H1 (cell line): Measurements from ENCODE around the gene HAVCR1. TPM values are rescaled to one million over a fixed set of nuclear protein-coding genes. Genes with fewer than 3 reads are reported as not detected.

Source experiments
- CTCF ChIA-PET: fragments of 300-600 bp; sonication (Branson Sonifier 250); formaldehyde crosslinking; loops from one replicate; lab custom pipeline; 2021; ENCODE audit not compliant: partially characterized antibody; lab: Charles Lee
- POLR2A ChIA-PET: fragments of 300-600 bp; sonication (Branson Sonifier 250); formaldehyde crosslinking; loops from one replicate; lab custom pipeline; 2021; ENCODE audit warnings: inconsistent platforms; ENCODE audit not compliant: partially characterized antibody; lab: Charles Lee
- DNase-seq, 2 experiments: peaks; one replicate each; pipeline versions ENCODE4 v3.0.0 to v3.0.0-alpha.2; 2010 to 2022; ENCODE audit warnings: low spot score in 2 of 2, low read depth in 1 of 2, mixed read lengths in 1 of 2
- FAIRE-seq: peaks from 2 replicates; lab custom pipeline; 2011; peaks lifted over from hg19 to GRCh38; lab: Jason Lieb, UNC
- H2AFZ ChIP-seq: 2 replicates; pipeline ENCODE4 v1.8.1; 2012; ENCODE audit warnings: low read length, inconsistent platforms
- H2AK5ac ChIP-seq: 2 replicates; pipeline ENCODE4 v1.6.1; 2013; ENCODE audit warnings: low read depth, low read length
- H2BK120ac ChIP-seq: replicated peaks from 2 replicates; pipeline ENCODE3; 2013; ENCODE audit warnings: low read depth, low read length, inconsistent platforms
- H2BK12ac ChIP-seq: 2 replicates; pipeline ENCODE4 v1.6.1; 2013; ENCODE audit warnings: low read depth, low read length
- H2BK15ac ChIP-seq: 2 replicates; pipeline ENCODE4 v1.6.1; 2013; ENCODE audit warnings: low read length
- H2BK20ac ChIP-seq: 2 replicates; pipeline ENCODE4 v1.6.1; 2013; ENCODE audit warnings: low read length
- H2BK5ac ChIP-seq: 2 replicates; pipeline ENCODE4 v1.6.1; 2013; ENCODE audit warnings: low read depth, low read length
- H3K14ac ChIP-seq: 2 replicates; pipeline ENCODE4 v1.6.1; 2013; ENCODE audit warnings: inconsistent platforms; ENCODE audit not compliant: insufficient read length
- H3K18ac ChIP-seq: 2 replicates; pipeline ENCODE4 v1.6.1; 2013; ENCODE audit warnings: low read length; ENCODE audit errors: extremely low read depth
- H3K23ac ChIP-seq: 2 replicates; pipeline ENCODE4 v1.6.1; 2013; ENCODE audit warnings: inconsistent platforms; ENCODE audit not compliant: insufficient read length
- H3K23me2 ChIP-seq: 2 replicates; pipeline ENCODE4 v1.6.1; 2013; ENCODE audit warnings: low read depth, low read length
- H3K27ac ChIP-seq: 2 replicates; pipeline ENCODE4 v1.6.1; 2011; ENCODE audit warnings: low read depth, low read length, inconsistent platforms
- H3K27me3 ChIP-seq, 4 experiments: replicated peaks in 1 of 4; 1 replicate in 1 of 4; 2 replicates in 3 of 4; pipeline versions ENCODE4 v1.6.1 to v1.8.1; 2011 to 2013; ENCODE audit warnings: low read length in 3 of 4, mild to moderate bottlenecking in 3 of 4, inconsistent platforms in 2 of 4, mixed read lengths in 2 of 4, moderate library complexity in 1 of 4; ENCODE audit not compliant: control insufficient read depth in 3 of 4, insufficient read depth in 3 of 4; ENCODE audit errors: extremely low read depth in 1 of 4
- H3K36me3 ChIP-seq, 4 experiments: 2 replicates each; pipeline versions ENCODE4 v1.6.1 to v1.8.1; 2011 to 2013; ENCODE audit warnings: mild to moderate bottlenecking in 4 of 4, low read length in 3 of 4, moderate library complexity in 2 of 4, control low read depth in 1 of 4, inconsistent platforms in 1 of 4; ENCODE audit not compliant: insufficient read depth in 4 of 4, control insufficient read depth in 2 of 4
- H3K4ac ChIP-seq: replicated peaks from 2 replicates; pipeline ENCODE3; 2013; ENCODE audit warnings: low read length, low read depth, mixed read lengths, inconsistent platforms; ENCODE audit not compliant: insufficient read length
- H3K4me1 ChIP-seq, 4 experiments: replicated peaks in 1 of 4; 1 replicate in 1 of 4; 2 replicates in 3 of 4; pipeline versions ENCODE4 v1.6.1 to v1.8.1; 2011 to 2013; ENCODE audit warnings: low read length in 3 of 4, inconsistent platforms in 2 of 4, mixed read lengths in 1 of 4; ENCODE audit not compliant: insufficient read depth in 4 of 4, control insufficient read depth in 3 of 4
- H3K4me2 ChIP-seq, 2 experiments: 2 replicates each; pipeline versions ENCODE4 v1.6.1 to v1.8.1; 2011 to 2013; ENCODE audit warnings: low read depth in 2 of 2, low read length in 2 of 2, control low read depth in 1 of 2, inconsistent platforms in 1 of 2, mild to moderate bottlenecking in 1 of 2; ENCODE audit not compliant: insufficient read depth in 1 of 2
- H3K4me3 ChIP-seq, 4 experiments: fragments of 200-600, 300-600 bp in 1 of 4; sonication (generic), shearing (Covaris generic), sonication (Bioruptor Twin) in 1 of 4; 2 replicates each; pipeline versions ENCODE4 v1.5.1 to v1.8.1; 2011 to 2016; ENCODE audit warnings: low read length in 4 of 4, low read depth in 3 of 4, control low read depth in 2 of 4, inconsistent platforms in 2 of 4, mild to moderate bottlenecking in 2 of 4, mixed read lengths in 1 of 4, moderate library complexity in 1 of 4; ENCODE audit not compliant: insufficient read depth in 2 of 4; ENCODE audit errors: extremely low read depth in 1 of 4
- H3K56ac ChIP-seq: replicated peaks from 2 replicates; pipeline ENCODE3; 2013; ENCODE audit warnings: low read depth, mild to moderate bottlenecking, mixed read lengths, low read length, inconsistent platforms; ENCODE audit not compliant: insufficient read length
- H3K79me1 ChIP-seq: 2 replicates; pipeline ENCODE4 v1.6.1; 2013; ENCODE audit warnings: low read depth, low read length, control low read depth
- H3K79me2 ChIP-seq, 2 experiments: 2 replicates each; pipeline versions ENCODE4 v1.6.1 to v1.8.1; 2012 to 2013; ENCODE audit warnings: low read length in 2 of 2, mild to moderate bottlenecking in 2 of 2, inconsistent platforms in 1 of 2; ENCODE audit not compliant: insufficient read depth in 2 of 2, control insufficient read depth in 1 of 2
- H3K9ac ChIP-seq, 4 experiments: replicated peaks in 1 of 4; 1 replicate in 1 of 4; 2 replicates in 3 of 4; pipeline versions ENCODE4 v1.6.1 to v1.8.1; 2011 to 2013; ENCODE audit warnings: low read depth in 3 of 4, low read length in 3 of 4, control low read depth in 2 of 4, mild to moderate bottlenecking in 2 of 4, moderate library complexity in 2 of 4, inconsistent platforms in 1 of 4; ENCODE audit errors: extremely low read depth in 1 of 4
- H3K9me3 ChIP-seq, 2 experiments: 2 replicates each; pipeline versions ENCODE4 v1.6.1 to v1.8.1; 2012 to 2013; ENCODE audit warnings: mild to moderate bottlenecking in 2 of 2, moderate library complexity in 2 of 2, control low read depth in 1 of 2, inconsistent platforms in 1 of 2, low read depth in 1 of 2, low read length in 1 of 2, mixed read lengths in 1 of 2; ENCODE audit not compliant: insufficient read depth in 2 of 2
- H4K20me1 ChIP-seq, 2 experiments: replicated peaks in 1 of 2; 2 replicates each; pipeline versions ENCODE3 to v1.8.1; 2011 to 2013; ENCODE audit warnings: inconsistent platforms in 2 of 2, low read length in 2 of 2, mild to moderate bottlenecking in 1 of 2; ENCODE audit not compliant: insufficient read depth in 2 of 2, control insufficient read depth in 1 of 2
- H4K5ac ChIP-seq: 2 replicates; pipeline ENCODE4 v1.6.1; 2013; ENCODE audit warnings: low read length, low read depth, mixed read lengths, inconsistent platforms; ENCODE audit not compliant: insufficient read length
- H4K8ac ChIP-seq: 2 replicates; pipeline ENCODE4 v1.8.0; 2013; ENCODE audit warnings: mild to moderate bottlenecking, moderate library complexity, low read length, inconsistent platforms; ENCODE audit not compliant: insufficient read depth; ENCODE audit errors: extremely low read depth
- H4K91ac ChIP-seq: replicated peaks from 2 replicates; pipeline ENCODE3; 2013; ENCODE audit warnings: low read length, mixed read lengths, inconsistent platforms; ENCODE audit not compliant: insufficient read length
- BCL11A ChIP-seq, 2 experiments: IDR thresholded peaks; one replicate each; pipeline ENCODE4 v1.6.1; 2011; ENCODE audit warnings: low read depth in 2 of 2, low read length in 2 of 2, mild to moderate bottlenecking in 2 of 2
- CBX5 ChIP-seq: fragments of 300-800, 300-1000 bp; sonication (generic); IDR thresholded peaks from 2 replicates; pipeline ENCODE4 v1.7.1; 2016; ENCODE audit warnings: antibody characterized with exemption, low read length, low read depth
- CHD2 ChIP-seq: IDR thresholded peaks from 2 replicates; pipeline ENCODE4 v1.6.1; 2012; ENCODE audit warnings: low read length, improper control_type of control experiment
- HDAC2 ChIP-seq, 2 experiments: fragments of 300-600 bp in 1 of 2; sonication (generic) in 1 of 2; IDR thresholded peaks; 2 replicates each; pipeline ENCODE4 v1.6.1; 2011 to 2012; ENCODE audit warnings: low read depth in 2 of 2, low read length in 2 of 2, mild to moderate bottlenecking in 2 of 2, moderate library complexity in 2 of 2, borderline replicate concordance in 1 of 2, inconsistent platforms in 1 of 2
- KDM5A ChIP-seq: fragments of 200-600 bp; IDR thresholded peaks from 2 replicates; pipeline ENCODE4 v1.7.1; 2012; ENCODE audit warnings: mild to moderate bottlenecking, low read length, inconsistent platforms, mixed read lengths
- POLR2AphosphoS5 ChIP-seq: IDR thresholded peaks from 2 replicates; pipeline ENCODE4 v1.6.1; 2011; ENCODE audit warnings: low read depth, low read length
- RBBP5 ChIP-seq: IDR thresholded peaks from 2 replicates; pipeline ENCODE4 v1.7.1; 2012; ENCODE audit warnings: low read depth, mild to moderate bottlenecking, inconsistent platforms, low read length, moderate library complexity, borderline replicate concordance
- SAP30 ChIP-seq: fragments of 300-600 bp; sonication (generic); IDR thresholded peaks from 2 replicates; pipeline ENCODE4 v1.7.1; 2012; ENCODE audit warnings: low read length, moderate library complexity, mild to moderate bottlenecking, inconsistent platforms; ENCODE audit not compliant: insufficient read depth, insufficient replicate concordance
- SP4 ChIP-seq: IDR thresholded peaks from 2 replicates; pipeline ENCODE4 v1.6.1; 2012; ENCODE audit warnings: low read length, inconsistent platforms
- TAF1 ChIP-seq: IDR thresholded peaks from 2 replicates; pipeline ENCODE4 v1.6.1; 2011; ENCODE audit warnings: mild to moderate bottlenecking, low read depth, low read length
- ZNF274 ChIP-seq: IDR thresholded peaks from 2 replicates; pipeline ENCODE4 v1.7.0; 2012; ENCODE audit warnings: low read length, borderline replicate concordance; ENCODE audit errors: extremely low read depth
- WGBS, 2 experiments: shearing (Covaris generic) in 1 of 2; methylation state at CpG; one replicate each; pipeline versions ENCODE4 v1.1.6 to v1.1.7; 2013 to 2015; ENCODE audit warnings: low lambda C conversion rate in 2 of 2, mixed read lengths in 2 of 2, inconsistent platforms in 1 of 2, low coverage in 1 of 2, missing lambda C conversion rate in 1 of 2; ENCODE audit not compliant: insufficient replicate concordance in 2 of 2, insufficient coverage in 1 of 2, insufficient read length in 1 of 2; ENCODE audit errors: extremely low coverage in 1 of 2, missing lambda C conversion rate in 1 of 2; 5-methylcytosine and 5-hydroxymethylcytosine counted together
- polyA plus RNA-seq, 7 experiments: library from polyadenylated mRNA; depleted of rRNA in 3 of 7; stranded (reverse) in 5 of 7; unstranded in 2 of 7; fragments of >200 nt in 5 of 7; fragments of 200-250 nt in 2 of 7; gene quantifications; 1 replicate in 5 of 7; 2 replicates in 1 of 7; 4 replicates in 1 of 7; pipeline versions ENCODE4 v1.2.1 to v1.2.3, GENCODE V29; 2011 to 2013; ENCODE audit warnings: missing spikeins in 2 of 7, mixed read lengths in 2 of 7
- total RNA-seq: library from RNA; stranded (reverse); fragmentation: NEBNext Ultra II Directional; extraction: Animal tissue kit (Norgen Biotek cat#: 25700); gene quantifications from 2 replicates; pipeline ENCODE4 v1.2.1, GENCODE V29; 2021
- TF ChIP-seq, protein P1 (sequence below), 3 experiments: IDR thresholded peaks; 1 replicate in 2 of 3; 2 replicates in 1 of 3; pipeline versions ENCODE4 v1.5.1 to v1.6.1; 2011; ENCODE audit warnings: low read length in 3 of 3, mild to moderate bottlenecking in 3 of 3, inconsistent platforms in 2 of 3, low read depth in 1 of 3, moderate library complexity in 1 of 3; ENCODE audit not compliant: insufficient read depth in 1 of 3; ENCODE audit errors: control extremely low read depth in 1 of 3

HAVCR1 gene
- total and polyA plus RNA-seq, 2 of the 8 experiments (the other 6 are each of a cell fraction or from before 2014, with no cell fraction given): not detected

DNA sequence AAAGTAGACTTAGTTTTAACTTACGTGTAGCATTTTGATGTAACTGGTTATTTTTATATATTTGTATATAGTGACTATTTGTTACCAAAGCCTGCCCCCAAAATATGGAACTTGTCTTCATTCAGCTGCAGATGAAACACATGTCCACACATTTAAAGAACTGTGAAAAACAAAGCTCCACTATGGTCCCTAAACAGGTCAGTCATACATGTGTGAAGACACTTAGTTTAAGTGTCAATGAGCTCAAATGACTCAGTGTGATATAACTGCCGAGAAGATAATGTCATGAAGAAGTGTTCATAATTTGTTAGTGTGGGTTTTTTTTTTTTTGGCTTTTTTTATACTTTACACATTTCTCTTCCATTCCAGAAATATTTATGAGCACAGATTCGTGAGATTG lies 28.2 kb downstream of the HAVCR1 start:
- no peaks in the 10 kb centered on the region for H3K23me2 ChIP-seq
- H4K8ac ChIP-seq: no peak overlapping the region
- H3K79me1 ChIP-seq: no peaks in the 10 kb centered on the region
- H2BK5ac ChIP-seq: no peak overlapping the region
- ChIA-PET CTCF (interaction anchor here (0.9 kb wide), 1 partner anchor 216 kb away, joined by 3 read pairs; no protein-coding TSS in a partner anchor), POLR2A (no interaction called here)
- DNase-seq: no peak
- no peak overlapping the region for H3K18ac ChIP-seq
- no peak overlapping the region for H2AFZ ChIP-seq
- H2BK120ac ChIP-seq: no peak overlapping the region
- H2BK20ac ChIP-seq: no peak overlapping the region
- H3K27me3 ChIP-seq: no peaks in the 10 kb centered on the region
- no peak for FAIRE-seq
- no peak overlapping the region for H3K4ac ChIP-seq
- no peaks in the 10 kb centered on the region for H3K36me3 ChIP-seq
- H2BK12ac ChIP-seq: no peak overlapping the region
- 93% methylated on average over 3 of the region's 3 CpGs; no CpG with 5 or more reads in 1 of the 2 experiments for WGBS, 2 experiments
- no peak overlapping the region for H3K14ac ChIP-seq
- H3K4me3 ChIP-seq: no peak overlapping the region
- no peak overlapping the region for H3K23ac ChIP-seq
- H3K56ac ChIP-seq: no peak overlapping the region
- no peaks in the 10 kb centered on the region for H3K79me2 ChIP-seq
- no peak overlapping the region for H4K5ac ChIP-seq
- no peak overlapping the region for H2AK5ac ChIP-seq
- H3K4me2 ChIP-seq: no peak overlapping the region
- H4K20me1 ChIP-seq: no peaks in the 10 kb centered on the region
- H3K27ac ChIP-seq: no peak overlapping the region
- no peak overlapping the region for H3K9ac ChIP-seq
- peaks cover 0 to 3% (median 0%) of the 10 kb centered on the region in 4 experiments; a peak in 3 of 7 replicates for H3K4me1 ChIP-seq
- H2BK15ac ChIP-seq: no peak overlapping the region
- no peaks in the 10 kb centered on the region for H3K9me3 ChIP-seq
- no peak overlapping the region for H4K91ac ChIP-seq
- TF ChIP-seq KDM5A (no peak), SP4 (no peak), SAP30 (no peak), CHD2 (no peak), RBBP5 (no peak), BCL11A (IDR thresholded peaks at IDR 0.05; ENCODE audit: low read depth in 2 of 2, low read length in 2 of 2) (no peak), CBX5 (no peak), TAF1 (no peak), HDAC2 (IDR thresholded peaks at IDR 0.05; ENCODE audit: borderline replicate concordance in 1 of 2, low read depth in 2 of 2, low read length in 2 of 2) (no peak), POLR2AphosphoS5 (no peak), ZNF274 (no peak)
- TF ChIP-seq, protein P1, sequence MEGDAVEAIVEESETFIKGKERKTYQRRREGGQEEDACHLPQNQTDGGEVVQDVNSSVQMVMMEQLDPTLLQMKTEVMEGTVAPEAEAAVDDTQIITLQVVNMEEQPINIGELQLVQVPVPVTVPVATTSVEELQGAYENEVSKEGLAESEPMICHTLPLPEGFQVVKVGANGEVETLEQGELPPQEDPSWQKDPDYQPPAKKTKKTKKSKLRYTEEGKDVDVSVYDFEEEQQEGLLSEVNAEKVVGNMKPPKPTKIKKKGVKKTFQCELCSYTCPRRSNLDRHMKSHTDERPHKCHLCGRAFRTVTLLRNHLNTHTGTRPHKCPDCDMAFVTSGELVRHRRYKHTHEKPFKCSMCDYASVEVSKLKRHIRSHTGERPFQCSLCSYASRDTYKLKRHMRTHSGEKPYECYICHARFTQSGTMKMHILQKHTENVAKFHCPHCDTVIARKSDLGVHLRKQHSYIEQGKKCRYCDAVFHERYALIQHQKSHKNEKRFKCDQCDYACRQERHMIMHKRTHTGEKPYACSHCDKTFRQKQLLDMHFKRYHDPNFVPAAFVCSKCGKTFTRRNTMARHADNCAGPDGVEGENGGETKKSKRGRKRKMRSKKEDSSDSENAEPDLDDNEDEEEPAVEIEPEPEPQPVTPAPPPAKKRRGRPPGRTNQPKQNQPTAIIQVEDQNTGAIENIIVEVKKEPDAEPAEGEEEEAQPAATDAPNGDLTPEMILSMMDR (IDR thresholded peaks at IDR 0.05; ENCODE audit: control extremely low read depth in 1 of 3, insufficient read depth in 1 of 3, low read depth in 1 of 3, low read length in 3 of 3): no peak
